Stimulated activated effector memory CD8-positive, alpha-beta T cell treated with anti-CD3 and anti-CD28 coated beads, Interleukin-12 subunit alpha, Interleukin-12 subunit beta, amount 100 ng/mL, for 72 hours (primary cell): ENCODE data around the gene C2.
A peak's percentile ranks its signal among the peaks of the same experiment; 100 is the strongest.
"Not testable (repeated sequence)": the region's sequence is repeated elsewhere in the genome, so short reads cannot be mapped to it uniquely, and the experiment has no call there.

Experiments
- ATAC-seq: fragments of 150-1000 bp; cut with Tn5 transposase; 2 replicates; pipeline ENCODE4 v1.10.0; 2021
- DNase-seq, 2 donors: peaks; one replicate each; pipeline ENCODE4 v3.0.0; 2021 to 2022; ENCODE audit warnings: low spot score in 2 of 2
- H3K27ac Mint-ChIP-seq: one replicate; pipeline ENCODE4 v1.8.0; 2022; ENCODE audit warnings: mild to moderate bottlenecking, mixed read lengths
- H3K36me3 Mint-ChIP-seq: one replicate; pipeline ENCODE4 v1.8.0; 2022; ENCODE audit warnings: mild to moderate bottlenecking, mixed read lengths
- H3K4me1 Mint-ChIP-seq: one replicate; pipeline ENCODE4 v1.8.0; 2022; ENCODE audit warnings: mixed read lengths
- H3K4me3 Mint-ChIP-seq: one replicate; pipeline ENCODE4 v1.8.0; 2022; ENCODE audit warnings: mild to moderate bottlenecking, mixed read lengths
- H3K9me3 Mint-ChIP-seq: one replicate; pipeline ENCODE4 v1.8.0; 2022; ENCODE audit warnings: mixed read lengths

Gene C2

DNA sequence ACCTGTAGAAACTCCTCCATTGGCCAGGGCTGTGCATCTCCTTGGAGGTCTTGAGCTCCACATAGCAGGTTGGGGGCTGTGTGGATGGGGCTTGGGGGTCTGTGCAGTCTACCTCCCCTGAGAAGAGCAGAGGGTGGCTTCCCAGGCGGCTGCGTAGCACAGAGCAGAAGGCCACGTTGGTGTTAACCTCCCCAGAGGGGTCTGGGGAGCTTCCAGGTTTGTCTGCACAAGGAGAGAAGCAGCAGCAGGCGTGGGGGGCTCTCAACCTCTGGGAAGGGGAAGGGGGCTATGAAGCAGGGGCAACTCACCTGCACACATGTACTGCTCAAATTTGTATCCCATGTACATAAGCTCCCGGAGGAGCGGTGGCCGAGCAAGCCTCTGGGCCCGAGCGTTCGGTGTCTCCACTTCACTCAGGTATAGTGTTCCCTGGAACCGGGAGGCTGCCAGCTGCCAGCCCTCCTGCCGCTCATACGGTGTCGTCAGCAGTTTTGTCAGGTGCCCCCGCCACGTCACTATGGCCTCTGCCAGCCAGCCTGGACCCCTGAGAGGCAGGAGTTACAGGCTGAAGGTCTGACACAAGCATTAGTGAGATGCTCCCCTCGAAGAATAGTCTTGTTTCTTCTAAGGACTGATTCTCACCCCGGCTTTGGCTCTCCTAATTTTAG, 43.2 kb downstream of the C2 start:
- ATAC-seq (no peak), DNase-seq (no peak)
- Mint-ChIP-seq H3K27ac (peak overlapping the region; percentile 99), H3K4me3 (peak overlapping the region; percentile 85), H3K36me3 (peaks cover 83% of the 10 kb centered on the region), H3K4me1 (peaks cover 65% of the 10 kb centered on the region), H3K9me3 (no peaks in the 10 kb centered on the region)

DNA sequence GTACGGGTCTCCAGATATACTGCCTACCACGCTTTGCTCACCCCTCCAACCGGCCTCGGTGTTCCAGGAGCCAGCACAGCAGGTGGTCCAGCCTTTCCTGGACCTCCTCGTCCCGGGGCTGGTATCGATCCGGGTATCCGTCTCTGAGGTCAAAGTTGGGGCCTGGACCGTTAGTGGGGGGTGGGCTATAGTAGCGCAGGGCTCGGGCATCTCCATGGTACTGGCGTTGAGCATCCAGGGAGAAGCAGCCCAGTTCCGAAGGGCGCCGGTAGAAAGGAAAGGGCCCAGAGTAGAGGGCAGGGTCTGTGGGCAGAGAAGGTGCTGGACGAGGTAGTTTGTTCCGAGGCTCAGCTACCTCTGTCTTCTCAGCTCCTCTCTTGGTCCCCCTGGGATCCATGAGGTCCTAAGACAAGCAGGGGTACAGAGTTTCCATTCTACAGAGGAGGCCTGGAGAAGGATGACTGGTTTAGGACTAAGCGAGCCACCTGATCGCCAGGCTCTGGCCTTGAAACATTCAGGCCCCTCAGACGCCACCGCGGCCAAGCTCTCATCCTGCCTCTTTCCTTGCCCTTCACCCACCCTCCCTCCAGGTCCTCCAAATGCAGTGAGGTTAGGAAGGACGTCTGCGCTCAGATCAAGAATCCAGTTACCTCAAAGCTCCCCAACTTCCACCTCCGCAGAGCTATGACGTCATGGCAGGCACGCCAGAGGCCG, 43.9 kb downstream of the C2 start:
- H3K4me1 Mint-ChIP-seq, result peaks cover 60% of the 10 kb centered on the region

DNA sequence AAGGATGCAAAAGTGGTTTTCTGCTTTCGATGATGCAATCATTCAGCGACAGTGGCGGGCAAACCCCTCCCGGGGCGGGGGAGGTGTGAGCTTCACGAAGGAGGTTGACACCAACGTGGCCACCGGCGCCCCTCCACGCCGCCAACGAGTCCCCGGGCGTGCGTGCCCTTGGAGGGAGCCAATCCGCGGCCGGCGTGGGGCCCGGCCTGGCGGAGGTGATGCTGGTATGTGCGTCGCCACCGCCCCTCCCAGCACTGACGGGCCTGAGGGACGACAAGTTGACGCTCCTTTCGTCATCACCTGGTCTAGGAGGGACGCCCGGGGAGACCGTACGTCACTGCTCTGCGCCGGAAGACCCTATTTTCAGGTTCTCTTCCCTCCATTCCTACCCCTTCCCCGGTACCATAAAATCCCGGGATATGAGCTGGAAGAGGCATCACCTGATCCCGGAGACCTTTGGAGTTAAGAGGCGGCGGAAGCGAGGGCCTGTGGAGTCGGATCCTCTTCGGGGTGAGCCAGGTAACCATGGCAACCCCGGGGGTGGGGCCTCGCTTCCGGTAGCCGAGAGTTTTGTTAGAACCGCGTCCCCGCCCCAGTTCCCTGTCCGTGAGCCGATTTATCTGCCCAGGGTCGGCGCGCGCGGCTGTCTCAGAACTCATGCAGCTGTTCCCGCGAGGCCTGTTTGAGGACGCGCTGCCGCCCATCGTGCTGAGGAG, 44.6 kb downstream of the C2 start, which contains the start of gene DXO:
DXO (minus strand) TSS at position 146 of the 716 bp plus-strand sequence. CDS start 463 bp downstream, outside the sequence.
- peaks cover 52% of the 10 kb centered on the region for H3K4me1 Mint-ChIP-seq
- peak within 1 kb of the TSS; percentile 85 for H3K4me3 Mint-ChIP-seq
- no peaks in the 10 kb centered on the region for H3K9me3 Mint-ChIP-seq
- DNase-seq (peak; percentile 98 to 100), ATAC-seq (peak; percentile 94)
- peaks cover 68% of the 10 kb centered on the region for H3K36me3 Mint-ChIP-seq
- H3K27ac Mint-ChIP-seq, result peak within 1 kb of the TSS; percentile 99

More for the DNA sequence above, 43.9 kb downstream of the C2 start:
- Mint-ChIP-seq H3K36me3 (peaks cover 76% of the 10 kb centered on the region), H3K4me3 (peak overlapping the region; percentile 85), H3K9me3 (no peaks in the 10 kb centered on the region), H3K27ac (peak overlapping the region; percentile 99)
- ATAC-seq, result no peak
- DNase-seq, result peak in 1 of 2 donors; percentile 68

DNA sequence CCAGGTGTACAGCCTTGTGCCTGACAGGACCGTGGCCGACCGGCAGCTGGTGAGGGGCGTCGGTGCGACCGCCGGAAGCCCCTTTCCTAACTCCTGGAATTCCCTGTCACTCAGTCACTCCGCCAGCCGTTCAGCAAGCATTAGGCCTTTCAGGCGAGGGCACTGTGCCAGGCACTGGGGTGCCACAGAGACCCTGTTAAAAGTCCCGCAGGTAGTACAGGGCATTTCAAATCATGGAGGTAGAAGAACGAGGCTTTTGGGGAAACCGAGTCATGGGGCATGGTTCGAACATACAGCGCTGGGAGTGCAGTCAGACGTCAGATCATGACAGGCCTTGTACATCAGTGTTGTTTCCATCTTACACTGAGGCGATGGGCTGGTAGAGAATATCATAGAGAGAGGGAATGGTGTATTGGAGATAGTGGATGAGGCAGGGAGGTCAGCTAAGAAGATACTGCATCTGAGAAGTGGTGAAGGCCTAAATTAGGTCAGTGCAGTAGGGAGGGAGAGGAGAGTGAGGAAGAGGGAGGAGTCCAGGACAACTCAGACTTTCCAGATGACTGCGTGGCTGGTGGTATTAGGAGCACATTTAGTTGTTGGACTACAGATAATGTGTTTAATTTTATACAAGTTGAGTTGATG, 45.3 kb downstream of the C2 start:
- peak overlapping the region; percentile 99 for H3K27ac Mint-ChIP-seq
- no peak for DNase-seq
- H3K9me3 Mint-ChIP-seq, result no peaks in the 10 kb centered on the region
- H3K4me3 Mint-ChIP-seq, result peak overlapping the region; percentile 85
- peak; percentile 3 for ATAC-seq
- H3K36me3 Mint-ChIP-seq, result peaks cover 62% of the 10 kb centered on the region
- peaks cover 46% of the 10 kb centered on the region for H3K4me1 Mint-ChIP-seq

DNA sequence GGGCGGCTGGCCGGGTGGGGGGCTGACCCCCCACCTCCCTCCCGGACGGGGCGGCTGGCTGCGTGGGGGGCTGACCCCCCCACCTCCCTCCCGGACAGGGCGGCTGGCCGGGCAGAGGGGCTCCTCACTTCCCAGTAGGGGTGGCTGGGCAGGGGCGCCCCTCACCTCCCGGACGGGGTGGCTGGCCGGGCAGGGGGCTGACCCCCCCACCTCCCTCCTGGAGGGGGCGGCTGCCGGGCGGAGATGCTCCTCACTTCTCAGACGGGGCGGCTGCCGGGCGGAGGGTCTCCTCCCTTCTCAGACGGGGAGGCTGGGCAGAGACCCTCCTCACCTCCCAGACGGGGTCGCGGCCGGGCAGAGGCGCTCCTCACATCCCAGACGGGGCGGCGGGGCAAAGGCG, 48.5 kb downstream of the C2 start:
- H3K36me3 Mint-ChIP-seq, result peaks cover 29% of the 10 kb centered on the region
- not testable (repeated sequence) for DNase-seq, H3K9me3 Mint-ChIP-seq, H3K4me3 Mint-ChIP-seq, ATAC-seq, H3K27ac Mint-ChIP-seq
- H3K4me1 Mint-ChIP-seq, result peaks cover 34% of the 10 kb centered on the region

DNA sequence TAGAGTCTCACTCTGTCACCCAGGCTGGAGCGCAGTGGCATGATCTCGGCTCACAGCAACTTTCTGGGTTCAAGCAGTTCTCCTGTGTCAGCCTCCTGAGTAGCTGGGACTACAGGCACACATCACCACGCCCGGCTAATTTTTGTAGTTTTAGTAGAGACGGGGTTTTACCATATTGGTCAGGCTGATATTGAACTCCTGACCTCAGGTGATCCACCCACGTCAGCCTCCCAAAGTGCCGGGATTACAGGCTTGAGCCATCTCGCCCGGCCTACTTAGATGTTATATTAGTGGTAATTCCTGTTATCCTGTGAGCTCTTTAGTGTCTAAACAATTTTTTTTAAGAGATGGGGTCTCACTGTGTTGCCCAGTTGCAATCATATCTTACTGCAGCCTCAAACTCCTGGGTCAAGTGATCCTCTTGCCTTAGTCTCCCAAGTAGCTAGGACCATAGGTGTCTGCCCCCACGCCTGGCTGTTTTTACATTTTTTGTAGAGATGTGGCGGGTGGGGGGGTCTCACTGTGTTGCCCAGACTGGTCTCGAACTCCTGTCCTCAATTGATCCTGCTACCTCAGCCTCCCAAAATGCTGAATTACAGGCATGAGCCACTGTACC, 50.4 kb downstream of the C2 start:
- peaks cover 11% of the 10 kb centered on the region for H3K36me3 Mint-ChIP-seq
- no peak overlapping the region for H3K27ac Mint-ChIP-seq
- ATAC-seq, result no peak

DNA sequence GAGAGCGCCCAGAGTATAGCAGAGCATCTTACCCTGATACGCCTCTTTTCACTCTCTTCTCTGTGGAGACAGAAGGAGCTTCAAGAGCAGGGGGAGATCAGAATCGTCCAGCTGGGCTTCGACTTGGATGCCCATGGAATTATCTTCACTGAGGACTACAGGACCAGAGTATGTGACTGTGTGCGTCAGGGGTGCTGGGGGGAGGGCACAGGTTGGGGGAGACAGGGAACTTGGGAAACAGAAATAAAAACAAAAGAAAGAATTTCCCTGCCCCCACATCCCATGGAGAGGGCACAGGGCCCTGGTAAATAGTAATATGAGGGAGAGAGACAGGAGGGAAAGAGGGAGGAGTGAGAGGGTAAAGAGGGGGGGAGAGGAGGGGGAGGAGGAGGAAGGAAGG, 51.3 kb downstream of the C2 start:
- peak overlapping the region; percentile 83 for H3K27ac Mint-ChIP-seq
- H3K4me1 Mint-ChIP-seq, result peaks cover 12% of the 10 kb centered on the region
- H3K4me3 Mint-ChIP-seq, result no peak overlapping the region
- ATAC-seq (no peak), DNase-seq (no peak)
- H3K36me3 Mint-ChIP-seq, result peaks cover 8% of the 10 kb centered on the region
- no peaks in the 10 kb centered on the region for H3K9me3 Mint-ChIP-seq

More for the DNA sequence above, 50.4 kb downstream of the C2 start:
- Mint-ChIP-seq H3K4me3 (no peak overlapping the region), H3K9me3 (no peaks in the 10 kb centered on the region), H3K4me1 (peaks cover 21% of the 10 kb centered on the region)
- no peak for DNase-seq

DNA sequence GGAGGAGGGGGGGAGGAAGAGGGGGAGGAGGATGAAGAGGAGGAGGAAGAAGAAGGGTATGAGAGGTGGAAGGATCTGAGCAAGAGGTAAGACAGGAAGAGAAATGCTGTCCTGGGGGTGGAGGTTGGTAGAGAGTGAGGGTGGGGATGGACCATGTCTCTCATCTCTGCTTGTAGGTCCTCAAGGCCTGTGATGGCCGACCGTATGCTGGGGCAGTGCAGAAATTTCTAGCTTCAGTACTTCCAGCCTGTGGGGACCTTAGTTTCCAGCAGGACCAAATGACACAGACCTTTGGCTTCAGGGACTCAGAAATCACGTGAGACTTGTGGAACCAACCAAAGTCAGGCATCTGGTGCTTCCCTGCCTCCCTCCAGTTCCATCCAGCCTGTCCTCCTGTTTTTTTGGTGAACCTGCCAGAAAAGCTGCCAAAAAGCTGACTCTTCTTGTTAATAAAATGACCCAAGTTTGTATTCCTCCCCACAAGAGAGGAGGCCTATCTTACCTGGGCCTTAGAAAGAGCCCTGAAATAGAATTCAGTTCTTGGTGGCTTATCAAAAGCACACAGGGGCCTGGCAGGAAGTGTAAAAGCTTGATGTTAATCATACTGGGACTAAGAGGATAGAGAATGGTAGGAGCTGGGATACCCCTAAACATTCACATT, 51.9 kb downstream of the C2 start:
- peaks cover 3% of the 10 kb centered on the region for H3K36me3 Mint-ChIP-seq
- no peaks in the 10 kb centered on the region for H3K9me3 Mint-ChIP-seq
- peaks cover 6% of the 10 kb centered on the region for H3K4me1 Mint-ChIP-seq
- H3K27ac Mint-ChIP-seq, result peak overlapping the region; percentile 83
- ATAC-seq (no peak), DNase-seq (no peak)
- H3K4me3 Mint-ChIP-seq, result no peak overlapping the region

DNA sequence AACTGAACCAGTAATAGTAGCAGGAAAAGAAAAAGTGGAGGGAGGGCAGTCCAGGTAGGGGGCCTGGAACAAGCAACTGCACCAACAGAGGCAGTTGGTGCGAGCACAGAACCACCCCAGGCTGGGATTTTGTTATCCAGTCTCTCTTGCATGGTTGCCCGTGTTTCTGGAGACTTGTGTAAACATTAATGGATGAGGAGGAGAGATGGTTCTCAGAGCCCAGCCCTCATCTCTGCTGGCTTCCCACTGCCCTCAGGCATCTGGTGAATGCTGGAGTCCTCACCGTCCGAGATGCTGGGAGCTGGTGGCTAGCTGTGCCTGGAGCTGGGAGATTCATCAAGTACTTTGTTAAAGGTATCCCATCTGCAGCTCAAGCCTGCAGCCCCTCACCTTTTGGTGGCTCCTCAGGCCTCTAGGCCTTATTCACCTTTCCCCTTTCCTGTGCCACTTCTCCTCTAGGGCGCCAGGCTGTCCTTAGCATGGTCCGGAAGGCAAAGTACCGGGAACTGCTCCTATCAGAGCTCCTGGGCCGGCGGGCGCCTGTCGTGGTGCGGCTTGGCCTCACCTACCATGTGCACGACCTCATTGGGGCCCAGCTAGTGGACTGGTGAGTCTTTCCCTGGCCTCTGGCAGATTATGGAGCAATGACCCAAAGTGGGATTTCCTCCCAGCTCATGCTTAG, 52.8 kb downstream of the C2 start:
- not testable (repeated sequence) for H3K4me1 Mint-ChIP-seq, H3K4me3 Mint-ChIP-seq, H3K9me3 Mint-ChIP-seq, DNase-seq, H3K36me3 Mint-ChIP-seq, ATAC-seq, H3K27ac Mint-ChIP-seq

DNA sequence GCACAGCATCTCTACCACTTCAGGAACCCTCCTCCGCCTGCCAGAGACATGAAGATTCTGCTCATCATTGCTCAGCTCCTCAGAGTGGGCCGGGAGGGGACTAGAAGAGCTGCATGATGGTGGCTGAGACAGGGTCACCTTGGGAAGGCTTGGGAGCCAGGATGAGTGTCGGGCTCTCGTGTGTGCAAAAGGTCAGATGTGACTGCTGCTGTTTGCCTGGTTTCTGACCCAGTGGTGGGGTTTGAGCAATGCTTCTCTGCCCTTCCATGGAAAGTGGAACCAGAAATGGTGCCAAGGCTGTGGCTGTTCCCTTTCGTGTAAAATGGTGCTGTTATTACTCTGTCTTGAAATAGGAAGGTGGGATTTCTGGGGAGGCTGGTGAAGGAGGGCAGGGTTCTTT, 53.5 kb downstream of the C2 start:
- H3K27ac Mint-ChIP-seq, DNase-seq, ATAC-seq, H3K9me3 Mint-ChIP-seq, H3K4me3 Mint-ChIP-seq, H3K36me3 Mint-ChIP-seq, H3K4me1 Mint-ChIP-seq: not testable (repeated sequence)

DNA sequence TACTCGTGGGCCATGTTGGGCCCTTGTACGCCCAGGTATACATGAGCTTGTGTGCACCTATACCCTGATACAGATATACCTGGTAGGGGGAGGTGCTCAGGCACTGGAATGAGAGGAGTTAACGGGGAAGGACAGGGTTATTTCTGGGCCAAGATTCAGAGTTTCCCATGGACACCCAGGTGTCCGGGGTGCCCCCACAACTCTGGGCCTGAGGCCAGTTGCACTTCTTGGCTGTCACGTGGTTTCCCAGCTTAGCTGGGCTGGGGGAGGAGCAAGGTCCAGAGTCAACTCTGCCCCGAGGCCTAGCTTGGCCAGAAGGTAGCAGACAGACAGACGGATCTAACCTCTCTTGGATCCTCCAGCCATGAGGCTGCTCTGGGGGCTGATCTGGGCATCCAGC, 54.2 kb downstream of the C2 start, which contains the start of gene C4A:
C4A (plus strand) TSS at position 314 of the 400 bp plus-strand sequence; CDS start at position 365, 51 bp downstream.
- not testable (repeated sequence) for DNase-seq, ATAC-seq, H3K36me3 Mint-ChIP-seq, H3K27ac Mint-ChIP-seq, H3K4me1 Mint-ChIP-seq, H3K9me3 Mint-ChIP-seq, H3K4me3 Mint-ChIP-seq

DNA sequence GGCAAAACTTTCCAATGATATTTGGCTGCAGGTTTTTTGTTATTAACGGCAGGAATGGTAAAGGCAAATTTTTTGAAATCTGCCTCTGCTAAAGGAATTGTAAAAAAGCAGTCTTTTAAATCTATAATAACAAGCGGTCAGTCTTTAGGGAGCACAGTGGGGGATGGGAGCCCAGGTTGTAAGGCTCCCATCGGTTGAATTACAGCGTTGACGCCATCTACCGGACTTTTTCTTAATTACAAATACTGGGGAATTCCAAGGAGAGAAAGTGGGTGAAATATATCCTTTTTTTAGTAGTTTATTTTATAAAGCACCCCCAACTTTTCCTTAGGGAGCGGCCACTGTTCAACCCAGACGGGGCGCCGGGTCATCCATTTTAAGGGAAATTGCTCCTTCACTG, 61.8 kb downstream of the C2 start:
- H3K9me3 Mint-ChIP-seq, ATAC-seq, H3K27ac Mint-ChIP-seq, H3K36me3 Mint-ChIP-seq, DNase-seq, H3K4me1 Mint-ChIP-seq, H3K4me3 Mint-ChIP-seq: not testable (repeated sequence)

DNA sequence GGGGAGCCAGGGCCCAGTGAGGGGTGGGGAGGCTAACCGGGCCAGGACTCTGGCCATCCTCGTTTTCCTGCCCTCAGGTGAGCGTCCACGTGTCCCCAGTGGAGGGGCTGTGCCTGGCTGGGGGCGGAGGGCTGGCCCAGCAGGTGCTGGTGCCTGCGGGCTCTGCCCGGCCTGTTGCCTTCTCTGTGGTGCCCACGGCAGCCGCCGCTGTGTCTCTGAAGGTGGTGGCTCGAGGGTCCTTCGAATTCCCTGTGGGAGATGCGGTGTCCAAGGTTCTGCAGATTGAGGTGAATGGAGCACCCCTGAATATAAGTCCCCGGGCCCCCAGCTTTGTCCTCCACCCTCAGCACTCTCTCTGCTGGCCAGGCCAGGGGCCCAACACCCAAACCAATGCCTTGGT, 66.9 kb downstream of the C2 start:
- not testable (repeated sequence) for H3K4me1 Mint-ChIP-seq, H3K36me3 Mint-ChIP-seq, DNase-seq, ATAC-seq, H3K9me3 Mint-ChIP-seq, H3K27ac Mint-ChIP-seq, H3K4me3 Mint-ChIP-seq
